Measurements from ENCODE around the gene ZNF804A. TPM values are rescaled to one million over a fixed set of nuclear protein-coding genes. Genes with fewer than 3 reads are reported as not detected.

The ZNF804A gene
- total and polyA plus RNA-seq, 12 donors = 0.03 to 0.12 (median 0.07) TPM; not detected in 9

DNA sequence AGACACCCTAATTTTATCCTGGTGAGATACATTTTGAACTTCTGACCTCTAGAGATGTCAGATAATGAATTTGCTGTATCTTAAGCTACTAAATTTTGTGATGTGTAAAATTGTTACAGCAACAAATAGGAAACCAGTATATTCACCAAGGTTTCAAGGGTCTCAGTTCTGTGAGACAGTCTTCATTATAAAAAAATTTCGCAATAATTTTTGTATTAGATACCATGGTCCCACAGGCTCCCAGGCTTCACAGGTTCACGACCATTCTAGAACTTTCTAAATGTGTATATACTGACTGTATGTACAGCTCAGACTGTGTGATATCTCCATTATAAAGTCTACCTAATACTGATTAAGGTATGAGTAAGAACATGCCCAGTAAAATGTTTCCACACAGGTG, 181.4 kb downstream of the ZNF804A start:
- ATAC-seq (no peak), DNase-seq (no peak)
- Histone ChIP-seq H3K9me3 (no peaks in the 10 kb centered on the region), H3K36me3 (no peaks in the 10 kb centered on the region), H3K27me3 (no peaks in the 10 kb centered on the region), H3K27ac (no peak overlapping the region), H3K4me1 (no peaks in the 10 kb centered on the region), H3K4me3 (no peak overlapping the region)
- 79 to 83% methylated on average over 2 of the region's 2 CpGs for WGBS, 2 donors
- intact Hi-C loops (cut with DNase I) = no loop called here
- TF ChIP-seq, protein P1, sequence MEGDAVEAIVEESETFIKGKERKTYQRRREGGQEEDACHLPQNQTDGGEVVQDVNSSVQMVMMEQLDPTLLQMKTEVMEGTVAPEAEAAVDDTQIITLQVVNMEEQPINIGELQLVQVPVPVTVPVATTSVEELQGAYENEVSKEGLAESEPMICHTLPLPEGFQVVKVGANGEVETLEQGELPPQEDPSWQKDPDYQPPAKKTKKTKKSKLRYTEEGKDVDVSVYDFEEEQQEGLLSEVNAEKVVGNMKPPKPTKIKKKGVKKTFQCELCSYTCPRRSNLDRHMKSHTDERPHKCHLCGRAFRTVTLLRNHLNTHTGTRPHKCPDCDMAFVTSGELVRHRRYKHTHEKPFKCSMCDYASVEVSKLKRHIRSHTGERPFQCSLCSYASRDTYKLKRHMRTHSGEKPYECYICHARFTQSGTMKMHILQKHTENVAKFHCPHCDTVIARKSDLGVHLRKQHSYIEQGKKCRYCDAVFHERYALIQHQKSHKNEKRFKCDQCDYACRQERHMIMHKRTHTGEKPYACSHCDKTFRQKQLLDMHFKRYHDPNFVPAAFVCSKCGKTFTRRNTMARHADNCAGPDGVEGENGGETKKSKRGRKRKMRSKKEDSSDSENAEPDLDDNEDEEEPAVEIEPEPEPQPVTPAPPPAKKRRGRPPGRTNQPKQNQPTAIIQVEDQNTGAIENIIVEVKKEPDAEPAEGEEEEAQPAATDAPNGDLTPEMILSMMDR (IDR thresholded peaks at IDR 0.05) = no peak

DNA sequence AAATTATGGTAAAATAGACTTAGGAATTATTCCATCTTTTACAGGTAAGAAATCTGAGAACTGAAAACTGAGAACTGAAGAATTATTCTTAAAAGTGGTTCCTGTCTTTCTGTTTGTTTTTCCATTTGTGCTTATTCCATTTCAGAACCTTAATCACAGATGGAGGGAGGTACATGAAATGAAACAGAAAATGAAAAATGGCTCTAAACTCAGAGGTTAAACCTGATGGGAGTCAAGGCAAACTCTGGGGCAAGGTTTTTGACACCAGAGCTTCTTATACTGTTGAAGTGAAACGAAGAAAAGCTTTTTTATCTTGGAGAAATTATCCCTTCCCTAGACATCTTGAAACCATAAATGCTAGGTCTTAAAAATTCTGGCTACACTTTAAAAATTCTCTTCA, 182.1 kb downstream of the ZNF804A start:
- ATAC-seq (no peak), DNase-seq (no peak)
- TF ChIP-seq, protein P1 (IDR thresholded peaks at IDR 0.05) = no peak
- H3K27me3 ChIP-seq = no peaks in the 10 kb centered on the region
- H3K27ac ChIP-seq = no peak overlapping the region
- H3K4me3 ChIP-seq = no peak overlapping the region
- H3K36me3 ChIP-seq = no peaks in the 10 kb centered on the region
- no peaks in the 10 kb centered on the region for H3K9me3 ChIP-seq
- intact Hi-C loops (cut with DNase I) = no loop called here
- no peaks in the 10 kb centered on the region for H3K4me1 ChIP-seq
- 39 to 61% methylated on average over 1 of the region's 1 CpG for WGBS, 2 donors

DNA sequence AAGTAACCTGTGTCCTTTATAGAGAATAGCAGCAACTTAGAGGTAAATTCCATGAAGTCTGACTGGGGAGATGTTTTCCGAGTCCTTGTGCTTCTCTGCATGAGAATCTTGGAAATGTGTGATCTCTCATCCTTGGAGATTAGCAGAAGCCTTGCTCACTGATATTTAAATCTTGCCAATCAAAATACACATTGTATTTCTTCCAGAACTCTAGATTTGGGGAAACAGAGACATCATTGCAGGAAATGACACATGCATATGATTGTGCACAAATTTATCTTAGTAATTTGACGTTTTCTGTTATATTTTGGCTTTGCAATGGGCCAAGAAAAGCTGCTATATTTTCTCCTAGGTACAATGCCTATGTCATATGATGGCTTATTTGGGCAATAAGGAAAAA, 182.6 kb downstream of the ZNF804A start:
- H3K4me3 ChIP-seq = no peak overlapping the region
- 49 to 59% methylated on average over 2 of the region's 2 CpGs for WGBS, 2 donors
- H3K27me3 ChIP-seq = no peaks in the 10 kb centered on the region
- TF ChIP-seq, protein P1 (IDR thresholded peaks at IDR 0.05) = no peak
- H3K9me3 ChIP-seq = no peaks in the 10 kb centered on the region
- DNase-seq (no peak), ATAC-seq (no peak)
- H3K36me3 ChIP-seq = no peaks in the 10 kb centered on the region
- no peak overlapping the region for H3K27ac ChIP-seq
- intact Hi-C loops (cut with DNase I) = no loop called here
- no peaks in the 10 kb centered on the region for H3K4me1 ChIP-seq

DNA sequence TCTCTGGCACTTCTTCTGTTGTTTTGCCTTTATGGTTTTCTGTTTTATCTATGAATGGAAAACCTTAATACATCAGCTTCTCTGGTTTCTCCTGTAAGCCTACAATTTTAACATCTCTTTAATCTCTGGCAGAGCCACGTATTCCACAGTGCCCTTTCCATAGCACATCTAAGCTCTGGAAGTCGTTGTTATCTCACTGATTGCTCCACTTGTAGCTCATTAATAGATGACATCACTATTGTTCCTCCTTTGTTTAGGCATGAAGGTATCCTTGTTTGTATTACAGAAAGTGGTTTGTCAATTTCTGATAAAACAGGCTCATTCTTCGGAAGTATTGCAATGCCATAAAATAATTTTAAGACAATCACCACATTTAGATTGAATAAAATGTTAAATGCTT, 185.2 kb downstream of the ZNF804A start:
- Histone ChIP-seq H3K27me3 (no peaks in the 10 kb centered on the region), H3K4me1 (no peaks in the 10 kb centered on the region), H3K4me3 (no peak overlapping the region), H3K36me3 (no peaks in the 10 kb centered on the region), H3K27ac (no peak overlapping the region), H3K9me3 (peaks cover 0 to 8% (median 0%) of the 10 kb centered on the region in 11 donors)
- DNase-seq (no peak), ATAC-seq (no peak)
- TF ChIP-seq, protein P1 (IDR thresholded peaks at IDR 0.05) = no peak
- 36 to 47% methylated on average over 3 of the region's 3 CpGs for WGBS, 2 donors
- intact Hi-C loops (cut with DNase I) = no loop called here

All from heart right ventricle (tissue), 16 donors.